Activated CD8-positive, alpha-beta T cell treated with anti-CD3 and anti-CD28 coated beads for 36 hours (primary cell): ENCODE data around the gene S100A3. TPM values are rescaled to one million over a fixed set of nuclear protein-coding genes. Genes with fewer than 3 reads are reported as not detected.
"Not testable (repeated sequence)": the region's sequence is repeated elsewhere in the genome, so short reads cannot be mapped to it uniquely, and the experiment has no call there.

Experiments
- ATAC-seq: fragments of 200-7000 bp; cut with Tn5 transposase; one replicate; pipeline ENCODE4 v1.10.0; 2021; ENCODE audit warnings: mild to moderate bottlenecking, moderate library complexity
- CTCF ChIA-PET: fragments of 350-600 bp; sonication (Branson Sonifier 250); formaldehyde crosslinking; loops from one replicate; lab custom pipeline; 2021; ENCODE audit warnings: antibody characterized with exemption; lab: Charles Lee
- POLR2A ChIA-PET: fragments of 350-600 bp; sonication (Branson Sonifier 250); formaldehyde crosslinking; loops from one replicate; lab custom pipeline; 2021; ENCODE audit warnings: antibody characterized with exemption; lab: Charles Lee
- DNase-seq: peaks from one replicate; pipeline ENCODE4 v3.0.0-alpha.2; 2020
- H3K27ac Mint-ChIP-seq: one replicate; pipeline ENCODE4 v1.8.0; 2021; ENCODE audit warnings: mild to moderate bottlenecking, mixed read lengths
- H3K27me3 Mint-ChIP-seq: one replicate; pipeline ENCODE4 v1.8.0; 2021; ENCODE audit warnings: mixed read lengths
- H3K36me3 Mint-ChIP-seq: one replicate; pipeline ENCODE4 v1.8.0; 2021; ENCODE audit warnings: low read depth, mixed read lengths
- H3K4me1 Mint-ChIP-seq: one replicate; pipeline ENCODE4 v1.8.0; 2021; ENCODE audit warnings: low read depth, mixed read lengths
- H3K4me3 Mint-ChIP-seq: one replicate; pipeline ENCODE4 v1.8.0; 2021; ENCODE audit warnings: mild to moderate bottlenecking, moderate library complexity, mixed read lengths
- H3K9me3 Mint-ChIP-seq: one replicate; pipeline ENCODE4 v1.8.0; 2021; ENCODE audit warnings: mixed read lengths
- intact Hi-C: fragments of 100-400 bp; cut with micrococcal nuclease; formaldehyde crosslinking; loops from one replicate; pipeline ENCODE4 v1.10.0; 2022
- total RNA-seq, 2 experiments: library from RNA; stranded (reverse); gene quantifications; one replicate each; pipeline ENCODE4 v1.2.3, GENCODE V29; 2021
- TF ChIP-seq, protein P1 (sequence below): fragments of 200-600 bp; IDR thresholded peaks from one replicate; pipeline ENCODE4 v1.8.0; 2022; ENCODE audit warnings: antibody characterized with exemption, mild to moderate bottlenecking

S100A3 gene
- total RNA-seq, 2 experiments from 2014 or later = not detected

DNA sequence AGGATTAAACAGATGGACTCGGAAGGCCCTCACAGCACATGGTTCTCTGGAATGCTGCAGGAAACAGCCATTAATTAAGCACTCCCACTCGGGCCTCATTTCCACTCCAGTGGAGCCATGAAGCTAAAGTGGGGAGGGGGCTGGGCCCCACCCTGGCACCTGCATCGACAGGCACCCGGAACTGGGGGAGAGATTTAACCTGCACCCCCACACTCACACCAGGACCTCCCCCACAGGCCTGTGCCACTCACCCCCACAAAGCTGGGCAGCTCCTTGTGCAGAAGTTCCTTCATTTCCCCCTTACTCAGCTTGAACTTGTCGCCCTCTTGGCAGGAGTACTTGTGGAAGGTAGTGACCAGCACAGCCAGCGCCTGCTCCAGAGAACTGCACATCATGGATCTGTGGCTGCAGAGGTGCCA, 14.4 kb upstream of the S100A3 start:
- no peaks in the 10 kb centered on the region for H3K9me3 Mint-ChIP-seq
- TF ChIP-seq, protein P1, sequence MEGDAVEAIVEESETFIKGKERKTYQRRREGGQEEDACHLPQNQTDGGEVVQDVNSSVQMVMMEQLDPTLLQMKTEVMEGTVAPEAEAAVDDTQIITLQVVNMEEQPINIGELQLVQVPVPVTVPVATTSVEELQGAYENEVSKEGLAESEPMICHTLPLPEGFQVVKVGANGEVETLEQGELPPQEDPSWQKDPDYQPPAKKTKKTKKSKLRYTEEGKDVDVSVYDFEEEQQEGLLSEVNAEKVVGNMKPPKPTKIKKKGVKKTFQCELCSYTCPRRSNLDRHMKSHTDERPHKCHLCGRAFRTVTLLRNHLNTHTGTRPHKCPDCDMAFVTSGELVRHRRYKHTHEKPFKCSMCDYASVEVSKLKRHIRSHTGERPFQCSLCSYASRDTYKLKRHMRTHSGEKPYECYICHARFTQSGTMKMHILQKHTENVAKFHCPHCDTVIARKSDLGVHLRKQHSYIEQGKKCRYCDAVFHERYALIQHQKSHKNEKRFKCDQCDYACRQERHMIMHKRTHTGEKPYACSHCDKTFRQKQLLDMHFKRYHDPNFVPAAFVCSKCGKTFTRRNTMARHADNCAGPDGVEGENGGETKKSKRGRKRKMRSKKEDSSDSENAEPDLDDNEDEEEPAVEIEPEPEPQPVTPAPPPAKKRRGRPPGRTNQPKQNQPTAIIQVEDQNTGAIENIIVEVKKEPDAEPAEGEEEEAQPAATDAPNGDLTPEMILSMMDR = no peak
- peaks cover 30% of the 10 kb centered on the region for H3K4me1 Mint-ChIP-seq
- DNase-seq = no peak
- intact Hi-C loops = no loop called here
- CTCF ChIA-PET = interaction anchor here (0.8 to 7.1 kb wide), 7 partner anchors 9 to 211 kb away, joined by 3 to 49 read pairs (median 3); partner anchors contain the start of gene S100A4
- H3K27ac Mint-ChIP-seq = no peak overlapping the region
- H3K36me3 Mint-ChIP-seq = no peaks in the 10 kb centered on the region
- H3K4me3 Mint-ChIP-seq = no peak overlapping the region
- no peak for ATAC-seq
- no peaks in the 10 kb centered on the region for H3K27me3 Mint-ChIP-seq
- POLR2A ChIA-PET = interaction anchor here (1.8 to 2.7 kb wide), 2 partner anchors 12 to 19 kb away, joined by 7 to 8 read pairs; partner anchors contain the start of gene S100A4

DNA sequence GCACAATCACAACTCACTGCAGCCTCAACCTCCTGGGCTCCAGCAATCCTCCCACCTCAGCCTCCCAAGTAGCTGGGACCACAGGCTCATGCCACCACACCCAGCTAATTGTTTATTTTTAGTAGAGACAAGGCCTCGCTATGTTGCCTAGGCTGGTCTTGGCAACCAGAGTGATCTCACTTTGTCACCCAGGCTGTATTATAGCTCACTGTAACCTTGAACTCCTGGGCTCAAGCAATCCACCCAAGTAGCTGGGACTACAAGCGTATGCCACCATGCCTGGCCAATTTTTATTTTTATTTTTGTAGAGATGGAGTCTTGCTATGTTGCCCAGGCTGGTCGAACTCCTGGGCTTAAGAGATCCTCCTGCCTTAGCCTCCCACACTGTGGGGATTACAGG, 13.0 kb upstream of the S100A3 start:
- H3K27me3 Mint-ChIP-seq, H3K27ac Mint-ChIP-seq, H3K9me3 Mint-ChIP-seq, H3K36me3 Mint-ChIP-seq, DNase-seq, intact Hi-C loops, H3K4me3 Mint-ChIP-seq, ATAC-seq: not testable (repeated sequence)
- H3K4me1 Mint-ChIP-seq = peaks cover 17% of the 10 kb centered on the region
- CTCF ChIA-PET = interaction anchor here (0.7 to 7.1 kb wide), 6 partner anchors 8 to 52 kb away, joined by 3 to 49 read pairs (median 4); no protein-coding TSS in a partner anchor
- POLR2A ChIA-PET = interaction anchor here (0.8 to 1.1 kb wide), 2 partner anchors 29 to 68 kb away, joined by 3 read pairs; no protein-coding TSS in a partner anchor

DNA sequence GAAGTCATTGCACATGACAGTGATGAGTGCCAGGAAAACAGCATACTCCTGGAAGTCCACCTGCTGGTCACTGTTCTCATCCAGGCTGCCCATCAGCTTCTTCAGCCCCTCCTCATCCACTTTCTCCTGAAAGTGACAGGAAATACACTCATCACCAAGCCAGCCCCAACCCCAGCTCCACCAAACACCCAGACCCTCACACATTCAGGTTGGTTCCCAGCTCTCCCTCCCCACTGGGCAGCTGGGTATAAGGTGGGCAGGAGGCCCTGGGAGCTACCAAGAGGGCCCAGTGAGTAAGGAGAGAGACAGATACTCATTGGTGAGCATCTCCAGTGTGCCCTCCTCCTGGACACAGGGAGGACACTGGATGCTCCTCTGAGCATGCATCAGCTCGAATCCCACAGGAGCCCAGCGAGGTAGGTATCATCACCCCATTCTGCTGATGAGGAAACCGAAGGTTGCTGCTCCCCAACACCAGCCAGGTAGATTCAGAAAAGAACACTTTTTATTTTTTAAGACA, 12.5 kb upstream of the S100A3 start:
- Mint-ChIP-seq H3K4me1 (peaks cover 12% of the 10 kb centered on the region), H3K36me3 (no peaks in the 10 kb centered on the region), H3K9me3 (no peaks in the 10 kb centered on the region), H3K27ac (no peak overlapping the region), H3K4me3 (no peak overlapping the region), H3K27me3 (no peaks in the 10 kb centered on the region)
- TF ChIP-seq, protein P1 = no peak
- intact Hi-C loops = no loop called here
- ChIA-PET POLR2A (interaction anchor here (1.1 kb wide), 2 partner anchors 9 to 69 kb away, joined by 3 read pairs; no protein-coding TSS in a partner anchor), CTCF (interaction anchor here (0.7 to 7.1 kb wide), 6 partner anchors 7 to 67 kb away, joined by 3 to 49 read pairs (median 4); partner anchors contain the start of gene S100A6)
- DNase-seq (no peak), ATAC-seq (no peak)

DNA sequence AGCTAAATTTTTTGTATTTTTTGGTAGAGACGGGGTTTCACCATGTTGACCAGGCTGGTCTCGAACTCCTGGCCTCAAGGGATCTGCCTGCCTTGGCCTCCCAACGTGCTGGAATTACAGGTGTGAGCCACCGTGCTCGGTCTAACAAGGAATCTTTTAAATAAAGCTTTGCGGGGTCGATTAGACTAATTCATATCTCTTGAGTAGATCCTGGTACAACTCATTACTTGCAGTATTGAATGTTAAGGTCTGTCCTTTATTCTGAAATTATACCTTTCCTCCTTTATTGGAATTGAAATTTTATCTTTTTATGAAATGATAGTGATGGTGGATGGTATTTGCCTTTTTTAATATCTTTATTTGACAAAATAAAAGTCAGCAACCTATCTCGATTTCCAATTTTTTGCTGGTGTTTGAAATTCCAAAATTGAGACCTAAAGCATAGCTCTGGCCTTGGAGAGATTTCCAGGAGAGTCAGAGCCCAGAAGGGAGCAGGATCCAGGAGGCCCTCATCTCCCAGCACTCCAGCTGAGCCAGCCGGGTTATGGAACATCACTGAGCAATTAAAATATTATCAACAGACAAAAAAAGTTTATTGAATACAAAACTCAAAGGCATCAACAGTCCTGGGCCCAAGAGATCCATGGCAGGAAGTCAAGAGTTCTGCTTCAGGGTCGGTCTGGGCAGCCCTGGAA, 11.9 kb upstream of the S100A3 start:
- Mint-ChIP-seq H3K9me3 (no peaks in the 10 kb centered on the region), H3K36me3 (no peaks in the 10 kb centered on the region), H3K27me3 (no peaks in the 10 kb centered on the region), H3K4me3 (no peak overlapping the region), H3K4me1 (peaks cover 8% of the 10 kb centered on the region), H3K27ac (no peak overlapping the region)
- no peak for DNase-seq
- ATAC-seq = no peak
- intact Hi-C loops = no loop called here
- CTCF ChIA-PET = interaction anchor here (1.2 to 7.1 kb wide), 6 partner anchors 25 to 67 kb away, joined by 3 to 49 read pairs (median 4); partner anchors contain the start of gene S100A6
- POLR2A ChIA-PET = interaction anchor here (1.1 kb wide), 1 partner anchor 9 kb away, joined by 3 read pairs; no protein-coding TSS in a partner anchor
- TF ChIP-seq, protein P1 = no peak

DNA sequence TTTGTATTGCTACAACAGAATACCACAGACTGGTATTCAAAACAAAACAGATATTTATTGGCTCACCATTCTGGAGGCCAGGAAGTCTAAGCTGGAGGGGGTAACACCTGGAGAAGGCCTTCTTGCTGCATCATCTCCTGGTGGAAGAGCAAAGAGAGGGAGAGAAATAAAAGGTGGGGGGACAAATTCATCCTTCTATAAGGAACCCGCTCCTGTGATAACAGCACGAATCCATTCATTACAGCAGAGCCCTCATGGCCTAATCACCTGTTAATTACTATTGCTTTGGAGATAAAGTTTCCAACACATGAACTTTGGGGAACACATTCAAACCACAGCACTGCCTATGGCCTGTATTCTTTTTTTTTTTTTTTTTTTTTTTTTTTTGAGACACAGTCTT, 11.2 kb upstream of the S100A3 start:
- peaks cover under 1% of the 10 kb centered on the region for H3K4me1 Mint-ChIP-seq
- intact Hi-C loops = no loop called here
- ATAC-seq (no peak), DNase-seq (no peak)
- no peak overlapping the region for H3K27ac Mint-ChIP-seq
- TF ChIP-seq, protein P1 = no peak
- no peaks in the 10 kb centered on the region for H3K9me3 Mint-ChIP-seq
- H3K4me3 Mint-ChIP-seq = no peak overlapping the region
- CTCF ChIA-PET = interaction anchor here (1.2 to 7.1 kb wide), 6 partner anchors 10 to 66 kb away, joined by 3 to 49 read pairs (median 4); partner anchors contain the start of gene S100A6
- POLR2A ChIA-PET = interaction anchor here (1.3 kb wide), 1 partner anchor 8 kb away, joined by 3 read pairs; no protein-coding TSS in a partner anchor
- H3K27me3 Mint-ChIP-seq = no peaks in the 10 kb centered on the region
- no peaks in the 10 kb centered on the region for H3K36me3 Mint-ChIP-seq
